Right atrium auricular region (tissue), 2 donors: ENCODE results near the gene ASAP2. TPM values are rescaled to one million over a fixed set of nuclear protein-coding genes. Genes with fewer than 3 reads are reported as not detected.
"Not testable (repeated sequence)": the region's sequence is repeated elsewhere in the genome, so short reads cannot be mapped to it uniquely, and the experiment has no call there.

Source experiments
- DNase-seq: peaks from one replicate; pipeline ENCODE4 v3.0.0-alpha.2; 2019; ENCODE audit warnings: low spot score
- H3K27ac ChIP-seq, 2 donors: fragments of 200-600 bp; sonication (generic); 1 replicate in 1 of 2; 2 replicates in 1 of 2; pipeline ENCODE4 v1.5.1; 2016 to 2019
- H3K27me3 ChIP-seq, 2 donors: fragments of 200-600 bp; sonication (generic); one replicate each; pipeline versions ENCODE4 v1.5.1 to v1.6.0; 2017 to 2019
- H3K36me3 ChIP-seq: fragments of 200-600 bp; sonication (generic); one replicate; pipeline ENCODE4 v1.5.1; 2016
- H3K4me1 ChIP-seq, 2 donors: fragments of 200-600 bp; sonication (generic); one replicate each; pipeline versions ENCODE4 v1.5.1 to v1.6.0; 2017 to 2019
- H3K4me3 ChIP-seq, 2 donors: fragments of 200-600 bp; sonication (generic); 1 replicate in 1 of 2; 2 replicates in 1 of 2; pipeline ENCODE4 v1.5.1; 2017 to 2019; ENCODE audit warnings: mild to moderate bottlenecking in 1 of 2, moderate library complexity in 1 of 2
- H3K9me3 ChIP-seq, 2 donors: fragments of 200-600 bp; sonication (generic); one replicate each; pipeline ENCODE4 v1.5.1; 2019
- total RNA-seq, 2 donors: library from RNA; depleted of rRNA; stranded (reverse); fragments of >200 nt; gene quantifications; one replicate each; pipeline ENCODE4 v1.1.0, GENCODE V29; 2016
- TF ChIP-seq, protein P1 (sequence below), 2 donors: fragments of 200-600 bp; sonication (generic); IDR thresholded peaks; one replicate each; pipeline ENCODE4 v1.5.1; 2019; ENCODE audit warnings: antibody characterized with exemption in 2 of 2

The ASAP2 gene
- total RNA-seq, 2 donors from 2014 or later, result 13.2 to 20.3 TPM

DNA sequence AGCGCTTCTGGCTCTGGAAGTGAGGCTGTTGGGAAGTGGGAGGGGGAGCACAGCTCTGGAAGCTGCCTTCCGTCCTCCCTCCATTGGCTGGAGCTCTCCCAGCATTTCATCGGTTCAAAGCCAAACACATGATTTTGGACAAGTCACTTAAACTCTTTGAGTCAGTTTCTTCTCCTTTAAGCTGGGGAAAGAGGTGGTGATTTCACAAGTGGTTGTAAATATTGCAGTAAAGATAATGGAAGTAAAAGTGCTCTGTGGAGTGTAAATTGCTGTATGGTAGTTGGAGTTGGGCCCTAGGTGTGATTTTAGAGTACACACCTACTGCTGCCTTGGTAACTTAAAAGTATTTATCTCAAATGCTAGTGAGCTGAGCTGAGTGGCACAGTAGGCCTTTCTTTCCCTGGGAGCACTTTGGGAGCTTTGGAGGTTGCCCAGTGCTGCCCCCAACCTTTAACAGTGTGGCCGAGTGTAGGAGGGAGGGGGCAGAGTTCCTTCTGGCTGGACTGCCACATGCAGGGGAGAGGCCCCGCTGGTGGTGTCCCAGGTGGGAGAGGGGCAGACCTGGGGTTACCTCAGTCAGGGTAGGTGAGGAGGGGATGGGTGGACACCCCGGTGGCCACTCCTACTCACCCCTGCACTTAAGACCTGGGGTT, 54.7 kb downstream of the ASAP2 start:
- H3K27ac ChIP-seq, result peak overlapping the region; percentile 72 to 79
- no peaks in the 10 kb centered on the region for H3K27me3 ChIP-seq
- DNase-seq, result no peak
- no peaks in the 10 kb centered on the region for H3K36me3 ChIP-seq
- H3K9me3 ChIP-seq, result no peaks in the 10 kb centered on the region
- no peak overlapping the region for H3K4me3 ChIP-seq
- TF ChIP-seq, protein P1, sequence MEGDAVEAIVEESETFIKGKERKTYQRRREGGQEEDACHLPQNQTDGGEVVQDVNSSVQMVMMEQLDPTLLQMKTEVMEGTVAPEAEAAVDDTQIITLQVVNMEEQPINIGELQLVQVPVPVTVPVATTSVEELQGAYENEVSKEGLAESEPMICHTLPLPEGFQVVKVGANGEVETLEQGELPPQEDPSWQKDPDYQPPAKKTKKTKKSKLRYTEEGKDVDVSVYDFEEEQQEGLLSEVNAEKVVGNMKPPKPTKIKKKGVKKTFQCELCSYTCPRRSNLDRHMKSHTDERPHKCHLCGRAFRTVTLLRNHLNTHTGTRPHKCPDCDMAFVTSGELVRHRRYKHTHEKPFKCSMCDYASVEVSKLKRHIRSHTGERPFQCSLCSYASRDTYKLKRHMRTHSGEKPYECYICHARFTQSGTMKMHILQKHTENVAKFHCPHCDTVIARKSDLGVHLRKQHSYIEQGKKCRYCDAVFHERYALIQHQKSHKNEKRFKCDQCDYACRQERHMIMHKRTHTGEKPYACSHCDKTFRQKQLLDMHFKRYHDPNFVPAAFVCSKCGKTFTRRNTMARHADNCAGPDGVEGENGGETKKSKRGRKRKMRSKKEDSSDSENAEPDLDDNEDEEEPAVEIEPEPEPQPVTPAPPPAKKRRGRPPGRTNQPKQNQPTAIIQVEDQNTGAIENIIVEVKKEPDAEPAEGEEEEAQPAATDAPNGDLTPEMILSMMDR (IDR thresholded peaks at IDR 0.05), result no peak
- H3K4me1 ChIP-seq, result peaks cover 0 to 88% of the 10 kb centered on the region in 2 donors

DNA sequence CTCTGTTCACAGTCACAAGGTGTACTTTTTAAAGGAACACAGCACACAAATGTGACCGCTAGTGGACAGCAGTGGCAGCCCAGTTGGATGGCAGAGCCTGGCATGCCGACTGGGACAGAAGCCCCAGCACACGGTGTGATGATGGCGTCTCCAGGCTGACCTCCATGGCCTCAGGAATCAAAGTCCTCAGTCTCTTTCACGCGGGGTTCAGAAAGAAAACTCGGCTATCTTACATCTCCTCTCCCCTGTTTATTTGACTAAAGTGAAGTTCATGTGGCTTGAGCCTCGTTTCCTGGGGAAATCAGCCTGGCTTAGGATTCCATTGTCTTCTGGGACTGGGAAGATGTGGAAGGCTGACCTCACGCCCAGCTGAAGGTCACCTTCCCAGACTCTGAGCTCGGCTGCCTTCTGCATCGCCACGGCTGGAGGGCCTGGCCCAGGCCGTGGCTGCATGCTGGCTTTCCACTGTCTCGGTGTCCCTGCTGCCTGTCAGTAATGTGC, 56.1 kb downstream of the ASAP2 start:
- Histone ChIP-seq H3K27me3 (no peaks in the 10 kb centered on the region), H3K9me3 (no peaks in the 10 kb centered on the region), H3K27ac (peak overlapping the region; percentile 78 to 79), H3K4me1 (peaks cover 0 to 74% of the 10 kb centered on the region in 2 donors), H3K4me3 (peak overlapping the region in 1 of 2 donors; percentile 5), H3K36me3 (no peaks in the 10 kb centered on the region)
- no peak for DNase-seq
- TF ChIP-seq, protein P1 (IDR thresholded peaks at IDR 0.05), result no peak

DNA sequence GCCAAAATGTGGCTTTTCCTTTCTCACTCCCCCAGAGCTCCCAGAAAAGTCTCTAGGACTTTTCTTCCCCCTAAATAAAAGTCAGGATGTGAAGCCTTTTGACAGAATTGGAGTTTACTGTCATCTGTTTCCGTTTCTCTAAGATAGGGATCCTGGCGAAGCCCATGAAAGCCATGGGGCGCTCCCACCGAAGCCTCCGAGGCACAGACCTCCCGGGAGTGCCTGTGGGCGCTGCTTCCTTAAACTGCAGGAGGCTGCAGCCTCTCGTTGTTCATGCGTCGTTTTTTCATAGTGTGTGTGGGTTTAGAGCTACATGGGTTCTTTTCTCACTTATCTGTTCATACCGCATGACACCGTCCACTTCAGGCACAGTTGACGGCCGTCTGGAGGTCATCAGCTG, 56.8 kb downstream of the ASAP2 start:
- TF ChIP-seq, protein P1 (IDR thresholded peaks at IDR 0.05), result no peak
- peak overlapping the region in 1 of 2 donors; percentile 5 for H3K4me3 ChIP-seq
- peaks cover 0 to 70% of the 10 kb centered on the region in 2 donors for H3K4me1 ChIP-seq
- DNase-seq, result no peak
- no peaks in the 10 kb centered on the region for H3K9me3 ChIP-seq
- H3K27me3 ChIP-seq, result no peaks in the 10 kb centered on the region
- no peaks in the 10 kb centered on the region for H3K36me3 ChIP-seq
- H3K27ac ChIP-seq, result peak overlapping the region; percentile 78 to 79

DNA sequence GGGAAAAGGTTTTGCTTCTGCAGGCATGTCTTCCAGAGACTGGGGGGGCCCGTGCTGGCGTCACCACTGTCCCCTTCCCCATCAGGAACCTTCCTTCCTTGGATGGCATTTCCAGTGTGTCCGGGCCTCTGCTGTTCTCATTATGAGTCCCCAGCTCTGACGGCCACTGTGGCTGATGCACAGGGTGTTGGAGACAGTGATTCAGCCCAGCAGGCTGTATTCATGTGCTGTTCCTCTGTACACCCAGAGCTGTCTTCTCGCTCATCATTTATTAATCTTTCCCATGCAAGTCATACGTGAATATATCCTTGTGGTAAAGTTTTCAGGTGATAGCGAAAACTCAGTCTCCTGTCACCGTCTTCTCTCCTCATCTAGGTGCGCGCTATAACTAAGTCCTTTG, 57.7 kb downstream of the ASAP2 start:
- no peak overlapping the region for H3K4me3 ChIP-seq
- no peaks in the 10 kb centered on the region for H3K27me3 ChIP-seq
- H3K27ac ChIP-seq, result peak overlapping the region in 1 of 2 donors; percentile 78
- H3K4me1 ChIP-seq, result peaks cover 0 to 66% of the 10 kb centered on the region in 2 donors
- no peaks in the 10 kb centered on the region for H3K36me3 ChIP-seq
- DNase-seq, result no peak
- no peaks in the 10 kb centered on the region for H3K9me3 ChIP-seq
- TF ChIP-seq, protein P1 (IDR thresholded peaks at IDR 0.05), result no peak

DNA sequence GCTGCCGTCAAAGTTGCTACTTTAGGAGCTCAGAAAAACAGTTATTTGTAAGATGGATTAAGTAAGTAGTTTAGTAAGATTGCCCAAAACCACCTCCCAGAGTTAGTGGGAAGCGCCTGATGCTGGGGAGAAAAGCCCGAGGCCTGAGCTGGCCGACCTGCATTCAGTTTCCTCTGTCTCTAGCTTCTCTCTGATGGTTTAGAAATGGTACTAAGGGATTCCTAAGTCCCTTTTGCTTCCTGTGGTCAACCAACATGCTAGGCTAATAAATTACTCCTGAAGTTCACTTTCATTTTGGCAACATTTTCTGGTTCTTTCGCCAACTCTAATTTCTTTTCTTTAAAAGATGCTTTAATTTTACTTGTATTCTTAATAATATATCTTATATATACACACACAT, 60.1 kb downstream of the ASAP2 start:
- Histone ChIP-seq H3K4me1 (peaks cover 0 to 42% of the 10 kb centered on the region in 2 donors), H3K36me3 (no peaks in the 10 kb centered on the region), H3K4me3 (no peak overlapping the region), H3K27me3 (no peaks in the 10 kb centered on the region), H3K27ac (no peak overlapping the region), H3K9me3 (no peaks in the 10 kb centered on the region)
- no peak for DNase-seq
- TF ChIP-seq, protein P1 (IDR thresholded peaks at IDR 0.05), result no peak

DNA sequence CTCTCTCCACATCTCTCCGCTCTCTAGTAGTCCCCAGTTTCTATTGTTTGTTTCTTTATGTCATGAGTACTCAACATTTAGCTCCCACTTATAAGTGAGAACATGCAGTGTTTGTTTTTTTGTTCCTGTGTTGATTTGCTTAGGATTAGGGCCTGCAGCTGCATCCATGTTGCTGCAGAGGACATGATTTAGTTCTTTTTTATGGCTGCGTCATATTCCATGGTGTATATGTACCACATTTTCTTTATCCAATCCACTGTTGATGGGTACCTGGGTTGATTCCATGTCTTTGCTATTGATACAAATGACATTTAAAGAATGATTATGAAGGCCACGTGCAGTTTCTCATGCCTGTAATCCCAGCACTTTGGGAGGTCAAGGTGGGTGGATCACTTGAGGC, 60.7 kb downstream of the ASAP2 start:
- not testable (repeated sequence) for H3K9me3 ChIP-seq, H3K4me3 ChIP-seq, H3K27me3 ChIP-seq, DNase-seq, H3K27ac ChIP-seq, H3K36me3 ChIP-seq
- H3K4me1 ChIP-seq, result peaks cover 0 to 36% of the 10 kb centered on the region in 2 donors
